GM04504 (cell line): ENCODE data around the gene RPS6KA2.
"Not testable (repeated sequence)": the region's sequence is repeated elsewhere in the genome, so short reads cannot be mapped to it uniquely, and the experiment has no call there.

Source experiments
- DNase-seq: peaks from one replicate; pipeline ENCODE4 v3.0.0-alpha.2; 2012; ENCODE audit warnings: low read depth

Gene RPS6KA2

GRCh38 chr6:166635013-166635970 lies 8.2 kb upstream of the RPS6KA2 start:
- DNase-seq = no peak

GRCh38 chr6:166634581-166634980 lies 7.5 kb upstream of the RPS6KA2 start:
- not testable (repeated sequence) for DNase-seq

DNA sequence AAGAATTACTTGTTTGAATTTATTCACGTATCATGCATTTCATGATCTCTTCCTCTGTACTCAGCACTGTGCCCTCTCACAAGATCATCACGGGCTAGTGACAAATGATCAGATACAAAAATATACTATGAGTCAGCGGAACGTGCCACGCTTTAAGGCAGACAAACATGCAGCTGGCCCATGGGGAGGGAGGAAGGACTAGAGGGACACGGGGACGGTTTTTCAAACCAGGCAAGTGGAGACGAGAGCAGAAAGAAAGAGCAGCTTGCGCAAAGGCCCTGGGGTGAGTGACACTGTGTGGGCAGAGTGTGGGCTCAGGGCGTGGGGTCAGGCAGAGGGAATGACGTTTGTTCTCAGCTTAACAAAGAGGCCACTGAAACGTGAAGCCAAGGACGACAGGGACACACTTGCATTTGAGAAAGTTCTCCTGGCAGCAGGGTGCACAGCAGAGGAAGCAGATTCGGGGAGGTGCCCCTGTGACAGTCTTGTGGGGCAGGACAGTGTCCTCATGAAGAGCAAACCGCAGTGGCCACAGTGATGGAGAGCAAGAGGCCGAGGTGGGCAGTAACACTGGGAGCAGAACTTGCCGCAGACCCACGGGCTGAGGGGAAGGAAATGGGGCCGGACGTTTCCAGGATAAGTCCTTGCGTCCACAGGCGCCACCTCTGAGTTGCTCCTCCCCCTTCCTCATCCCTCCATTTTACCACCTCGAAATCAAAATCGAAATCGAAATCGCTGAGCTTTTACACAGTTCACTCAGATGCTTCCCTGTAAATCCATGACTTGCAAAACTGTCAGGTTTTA lies 6.9 kb upstream of the RPS6KA2 start:
- no peak for DNase-seq

DNA sequence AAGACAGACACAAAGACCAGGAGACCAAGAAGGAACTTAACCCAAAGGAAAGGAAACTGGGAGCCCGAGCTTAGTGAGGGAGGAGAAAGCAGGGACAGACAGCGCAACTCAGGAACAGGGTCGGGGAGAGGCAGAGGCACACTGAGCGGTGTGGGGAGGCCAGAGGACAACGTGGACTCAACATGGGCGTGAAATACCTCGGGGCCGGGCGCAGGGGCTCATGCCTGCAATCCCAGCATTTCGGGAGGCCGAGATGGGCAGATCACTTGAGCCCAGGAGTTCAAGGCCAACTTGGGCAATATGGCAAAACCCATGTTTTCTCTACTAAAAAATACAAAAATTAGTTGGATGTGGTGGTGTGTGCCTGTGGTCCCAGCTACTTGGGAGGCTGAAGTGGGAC lies 5.7 kb upstream of the RPS6KA2 start:
- DNase-seq = no peak

- no peak for DNase-seq
Measured at GRCh38 chr6:166630462-166630861, 3.4 kb upstream of the RPS6KA2 start.

- no peak for DNase-seq
Measured at GRCh38 chr6:166629628-166630027, 2.6 kb upstream of the RPS6KA2 start.

DNA sequence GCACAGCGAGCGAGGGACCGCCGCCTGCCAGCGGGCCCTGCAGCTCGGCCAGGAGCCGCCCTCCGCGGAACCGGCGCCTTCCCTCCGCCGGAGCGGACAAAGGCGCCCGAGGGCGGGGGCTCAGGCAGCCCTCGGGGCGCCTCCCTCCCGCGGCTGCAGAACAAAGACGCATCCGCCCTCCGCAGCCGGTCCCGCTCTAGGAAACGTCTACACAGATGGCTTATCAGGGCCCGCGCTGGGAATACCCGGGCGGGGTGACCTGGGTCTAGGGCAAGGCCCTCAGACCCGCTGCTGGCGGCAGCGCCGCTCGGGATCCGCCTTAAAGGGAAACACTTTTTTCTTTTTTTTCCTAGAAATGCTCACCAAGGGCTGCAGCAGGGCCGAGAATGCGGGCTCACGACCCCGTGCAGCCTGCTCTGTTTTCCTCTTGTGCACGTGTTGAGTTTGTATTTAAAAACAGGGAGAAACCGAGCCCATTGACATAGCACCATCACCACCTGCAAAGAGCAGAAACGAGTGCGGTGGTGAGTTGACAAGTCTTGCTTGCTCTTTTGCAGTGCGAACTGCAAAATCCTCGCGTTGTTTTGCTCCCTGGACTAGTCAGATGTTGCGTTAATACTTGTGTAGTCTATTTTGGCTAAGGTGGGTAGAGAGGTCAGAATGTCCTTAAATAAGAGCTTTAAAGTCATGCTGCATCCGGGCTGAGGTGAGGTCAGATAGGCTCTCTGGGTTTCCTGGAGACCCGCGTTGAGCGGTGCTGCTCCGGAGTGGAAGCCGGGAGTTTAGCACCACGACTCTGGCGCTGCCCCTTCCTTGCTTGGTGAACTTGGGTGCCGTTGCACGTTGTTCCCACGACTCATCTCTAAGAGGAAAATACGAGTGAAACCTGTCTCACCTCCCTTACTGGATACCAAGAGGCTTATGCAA lies 1.1 kb upstream of the RPS6KA2 start:
- DNase-seq = no peak

GRCh38 chr6:166626177-166627032 lies 646 bp downstream of the RPS6KA2 start:
- DNase-seq = no peak

- no peak for DNase-seq
Measured at GRCh38 chr6:166625356-166625755, 1.7 kb downstream of the RPS6KA2 start.

DNA sequence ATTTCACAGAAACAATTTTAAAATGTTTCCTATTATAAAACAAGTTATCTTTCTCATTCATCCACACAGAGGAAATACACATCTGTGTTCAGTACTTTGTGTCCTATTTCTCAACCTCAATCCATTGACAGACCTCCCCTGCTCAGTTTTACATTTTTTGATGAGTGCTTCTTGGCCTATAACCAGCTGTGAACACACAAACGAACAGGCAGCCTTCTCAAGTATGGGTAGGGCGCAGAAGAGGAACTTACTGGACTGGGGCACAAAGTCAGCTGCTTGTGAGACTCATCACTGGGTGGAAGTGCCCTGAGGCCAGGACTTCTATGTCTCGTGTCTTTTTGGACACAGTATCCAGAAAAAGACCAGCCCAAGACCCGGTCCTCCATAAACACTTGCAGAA lies 2.8 kb downstream of the RPS6KA2 start:
- DNase-seq = peak; percentile 72

DNA sequence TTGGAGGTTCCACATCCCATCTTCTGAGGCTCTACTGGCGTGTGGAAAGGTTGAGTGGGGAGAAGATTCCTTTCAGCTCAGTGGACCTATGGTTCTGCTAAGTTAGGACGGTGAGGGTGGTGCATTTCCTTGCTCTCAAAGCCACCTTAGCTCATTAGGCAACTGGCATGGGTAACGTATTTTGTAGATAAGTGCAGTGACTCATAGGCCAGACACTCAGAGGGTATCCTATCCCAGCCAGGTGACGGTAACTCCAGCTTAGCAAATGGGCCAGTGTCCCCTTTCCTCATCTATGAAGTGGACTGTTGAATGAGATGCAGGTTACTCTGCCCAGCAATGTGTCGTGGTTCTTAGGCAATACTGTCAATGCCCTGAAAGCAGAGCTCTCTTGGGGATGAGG lies 3.7 kb downstream of the RPS6KA2 start:
- no peak for DNase-seq

DNA sequence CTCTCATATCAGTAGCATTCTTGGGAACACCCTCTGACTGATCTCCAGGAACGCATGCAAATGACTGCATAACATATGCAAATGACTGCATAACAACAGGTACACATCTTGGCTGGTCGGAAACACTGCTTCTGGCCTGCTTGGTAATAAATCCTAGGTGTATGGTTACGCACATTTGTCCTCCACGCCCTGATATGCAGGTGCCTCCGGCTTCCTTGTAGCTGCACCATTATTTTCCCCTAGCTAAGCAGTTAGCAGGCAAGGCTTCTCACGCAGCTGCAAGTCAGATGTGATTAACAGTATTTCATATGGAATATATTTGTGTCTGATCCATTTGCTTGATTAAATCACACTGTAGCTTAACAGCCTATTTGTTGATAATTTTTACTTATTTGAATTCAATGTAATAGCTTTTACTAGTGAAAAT lies 5.9 kb downstream of the RPS6KA2 start:
- no peak for DNase-seq

DNA sequence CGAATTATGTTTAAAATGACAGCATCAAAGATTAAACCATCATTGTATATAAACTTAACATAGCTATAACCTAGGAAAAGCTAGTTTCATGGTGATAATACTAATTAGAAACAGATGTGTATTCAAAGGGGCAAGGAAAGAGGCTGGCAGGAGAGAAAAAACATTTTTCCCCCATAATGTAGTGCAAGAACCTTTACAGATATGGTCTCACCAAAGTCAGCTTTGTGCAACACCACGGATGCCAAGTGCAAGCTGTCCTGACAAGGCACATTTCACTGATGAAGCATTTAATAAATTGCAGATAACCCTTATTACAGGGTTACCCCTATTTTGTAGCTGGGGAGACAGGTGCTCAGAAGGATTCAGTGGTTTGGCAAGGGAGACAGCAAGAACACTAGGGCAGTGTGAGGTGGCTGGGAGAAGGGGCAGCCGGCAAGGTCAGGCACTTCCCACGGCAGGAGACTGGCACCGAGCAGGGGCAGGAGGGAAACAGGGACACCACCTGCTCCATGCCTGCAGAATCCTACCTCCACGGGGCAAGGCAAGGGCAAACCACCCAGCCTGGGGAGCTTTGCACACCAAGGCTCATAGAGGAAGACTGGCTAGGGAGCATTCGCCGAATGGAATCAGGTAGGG lies 6.5 kb downstream of the RPS6KA2 start:
- DNase-seq = no peak

DNA sequence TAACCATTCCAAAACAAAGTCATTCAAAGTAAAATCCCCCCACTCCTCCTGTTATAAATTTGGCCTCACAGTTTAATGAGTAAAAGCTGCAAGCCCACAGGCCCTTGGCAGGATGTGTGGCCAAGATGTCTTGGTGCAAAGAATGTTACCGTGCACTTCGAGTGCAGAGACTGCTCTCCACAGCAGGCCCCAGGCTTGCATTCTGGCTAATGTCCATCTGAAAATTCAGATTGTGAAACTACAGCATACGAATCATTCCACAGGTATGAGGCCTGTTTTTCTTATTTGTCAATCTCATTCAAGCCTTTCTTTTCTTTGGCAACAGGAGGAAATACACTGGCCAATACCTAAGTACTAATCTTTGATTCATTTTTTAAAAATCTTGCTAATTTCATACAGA lies 7.1 kb downstream of the RPS6KA2 start:
- peak; percentile 96 for DNase-seq

- DNase-seq = no peak
Measured at GRCh38 chr6:166618866-166619761, 7.9 kb downstream of the RPS6KA2 start.

- no peak for DNase-seq
Measured at GRCh38 chr6:166618251-166618650, 8.8 kb downstream of the RPS6KA2 start.

- no peak for DNase-seq
Measured at GRCh38 chr6:166617359-166617758, 9.7 kb downstream of the RPS6KA2 start.

DNA sequence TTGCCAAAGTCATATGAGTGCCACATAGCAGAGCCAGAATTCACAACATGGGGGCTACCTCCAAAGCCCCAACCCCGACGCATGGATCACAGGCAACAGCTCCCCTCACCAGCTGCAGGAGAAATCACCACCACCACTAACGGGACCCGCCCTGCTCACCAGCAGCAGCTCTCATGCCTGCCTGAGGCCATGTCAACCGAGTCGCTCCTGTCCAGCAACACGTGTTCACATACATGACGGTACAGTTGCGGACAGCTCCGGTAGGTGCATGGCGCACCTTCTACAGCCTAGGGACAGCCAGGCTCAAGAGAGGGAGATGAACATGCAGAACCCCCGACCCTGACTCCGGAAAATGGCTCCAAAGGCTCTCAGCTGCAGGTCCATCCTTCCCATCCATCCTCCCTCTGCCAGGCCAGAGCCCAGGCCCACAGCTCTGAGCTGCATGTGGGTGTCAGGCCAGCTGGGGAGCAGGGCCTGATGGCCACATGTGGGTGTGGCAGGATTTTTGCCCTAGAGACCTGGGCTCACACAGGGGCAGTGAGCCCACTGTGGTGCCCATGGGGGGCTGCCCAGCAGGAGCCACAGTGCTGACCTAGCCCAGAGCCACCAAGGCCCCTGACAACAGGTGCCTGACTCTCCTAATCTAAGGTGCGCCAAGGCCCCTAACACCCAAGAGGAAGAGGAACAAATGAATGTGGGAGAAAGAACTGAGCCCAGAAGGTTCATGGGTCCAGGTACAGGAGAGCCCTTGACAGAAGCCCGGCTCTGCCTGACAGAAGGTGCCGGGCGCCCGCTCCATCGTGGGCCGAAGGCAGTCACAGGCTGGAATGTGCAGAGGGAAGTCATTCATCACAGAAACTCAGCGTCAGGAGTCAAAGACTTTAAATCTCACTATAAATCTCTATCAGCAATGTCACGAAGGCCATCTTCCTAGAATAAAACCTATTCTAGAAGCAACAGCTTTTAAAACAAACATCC lies 10.5 kb downstream of the RPS6KA2 start:
- no peak for DNase-seq
